Measurements from ENCODE around the gene LDLRAD4. TPM values are rescaled to one million over a fixed set of nuclear protein-coding genes. Genes with fewer than 3 reads are reported as not detected.
A peak's percentile ranks its signal among the peaks of the same experiment; 100 is the strongest.

Gene LDLRAD4
- total RNA-seq, 6 donors from 2014 or later: 19.5 to 26.6 (median 24.4) TPM

DNA sequence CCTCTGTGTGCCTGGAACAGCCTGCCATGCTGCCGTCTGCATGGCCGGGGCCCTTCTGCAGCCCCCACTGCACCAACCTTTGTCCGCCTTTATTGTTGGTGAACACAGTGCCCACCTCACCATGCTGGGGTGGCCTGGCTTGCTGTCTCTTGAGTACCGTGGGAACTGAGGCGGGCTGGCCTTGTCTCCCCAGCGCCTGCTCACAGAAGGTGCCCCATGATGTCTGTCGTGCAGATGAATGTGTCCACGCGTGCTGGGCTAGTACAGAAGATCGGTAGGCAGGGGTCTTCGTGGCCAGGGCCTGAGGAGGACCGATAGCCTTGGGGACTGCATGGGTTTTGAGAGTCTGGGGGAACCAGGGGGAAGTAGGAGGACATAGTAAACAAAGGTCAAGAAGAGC lies 242.4 kb downstream of the LDLRAD4 start:
- Histone ChIP-seq H3K4me3 (no peak overlapping the region), H3K27ac (no peak overlapping the region), H3K27me3 (no peaks in the 10 kb centered on the region), H3K36me3 (no peaks in the 10 kb centered on the region), H3K9me3 (no peaks in the 10 kb centered on the region), H3K4me1 (peaks cover 12 to 18% (median 17%) of the 10 kb centered on the region in 4 donors)
- DNase-seq (no peak), ATAC-seq (ENCODE audit: low FRiP score in 2 of 2) (no peak)
- 88 to 97% methylated on average over 12 of the region's 12 CpGs for WGBS, 2 donors
- TF ChIP-seq POLR2A (IDR thresholded peaks at IDR 0.05) (no peak), EP300 (IDR thresholded peaks at IDR 0.05) (no peak), POLR2AphosphoS5 (IDR thresholded peaks at IDR 0.05) (no peak)
- TF ChIP-seq, protein P1, sequence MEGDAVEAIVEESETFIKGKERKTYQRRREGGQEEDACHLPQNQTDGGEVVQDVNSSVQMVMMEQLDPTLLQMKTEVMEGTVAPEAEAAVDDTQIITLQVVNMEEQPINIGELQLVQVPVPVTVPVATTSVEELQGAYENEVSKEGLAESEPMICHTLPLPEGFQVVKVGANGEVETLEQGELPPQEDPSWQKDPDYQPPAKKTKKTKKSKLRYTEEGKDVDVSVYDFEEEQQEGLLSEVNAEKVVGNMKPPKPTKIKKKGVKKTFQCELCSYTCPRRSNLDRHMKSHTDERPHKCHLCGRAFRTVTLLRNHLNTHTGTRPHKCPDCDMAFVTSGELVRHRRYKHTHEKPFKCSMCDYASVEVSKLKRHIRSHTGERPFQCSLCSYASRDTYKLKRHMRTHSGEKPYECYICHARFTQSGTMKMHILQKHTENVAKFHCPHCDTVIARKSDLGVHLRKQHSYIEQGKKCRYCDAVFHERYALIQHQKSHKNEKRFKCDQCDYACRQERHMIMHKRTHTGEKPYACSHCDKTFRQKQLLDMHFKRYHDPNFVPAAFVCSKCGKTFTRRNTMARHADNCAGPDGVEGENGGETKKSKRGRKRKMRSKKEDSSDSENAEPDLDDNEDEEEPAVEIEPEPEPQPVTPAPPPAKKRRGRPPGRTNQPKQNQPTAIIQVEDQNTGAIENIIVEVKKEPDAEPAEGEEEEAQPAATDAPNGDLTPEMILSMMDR (IDR thresholded peaks at IDR 0.05): no peak

DNA sequence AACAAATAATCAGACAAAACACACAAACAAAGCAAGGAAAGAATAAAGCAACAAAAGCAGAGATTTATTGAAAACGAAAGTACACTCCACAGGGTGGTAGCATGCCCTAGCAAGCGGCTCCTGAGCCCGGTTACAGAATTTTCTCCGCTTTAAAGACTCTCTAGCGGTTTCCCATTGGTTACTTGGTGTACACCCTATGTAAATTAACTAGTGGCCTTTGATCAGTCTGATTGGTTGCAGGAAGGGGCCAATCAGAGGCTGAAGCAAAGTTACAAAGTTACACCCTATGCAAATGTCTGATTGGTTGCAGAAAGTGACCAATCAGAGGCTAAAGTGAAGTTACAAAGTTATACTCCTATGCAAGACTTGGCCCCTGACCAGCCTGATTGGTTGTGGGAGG lies 242.9 kb downstream of the LDLRAD4 start:
- H3K36me3 ChIP-seq: no peaks in the 10 kb centered on the region
- no peaks in the 10 kb centered on the region for H3K9me3 ChIP-seq
- ATAC-seq (ENCODE audit: low FRiP score in 2 of 2) (no peak), DNase-seq (no peak)
- TF ChIP-seq, protein P1 (IDR thresholded peaks at IDR 0.05): no peak
- TF ChIP-seq EP300 (IDR thresholded peaks at IDR 0.05) (no peak), POLR2A (IDR thresholded peaks at IDR 0.05) (no peak), POLR2AphosphoS5 (IDR thresholded peaks at IDR 0.05) (no peak)
- H3K4me1 ChIP-seq: peaks cover 16 to 21% (median 19%) of the 10 kb centered on the region in 4 donors
- H3K27ac ChIP-seq: no peak overlapping the region
- H3K4me3 ChIP-seq: no peak overlapping the region
- WGBS, 2 donors: 90 to 91% methylated on average over 5 of the region's 5 CpGs
- no peaks in the 10 kb centered on the region for H3K27me3 ChIP-seq

DNA sequence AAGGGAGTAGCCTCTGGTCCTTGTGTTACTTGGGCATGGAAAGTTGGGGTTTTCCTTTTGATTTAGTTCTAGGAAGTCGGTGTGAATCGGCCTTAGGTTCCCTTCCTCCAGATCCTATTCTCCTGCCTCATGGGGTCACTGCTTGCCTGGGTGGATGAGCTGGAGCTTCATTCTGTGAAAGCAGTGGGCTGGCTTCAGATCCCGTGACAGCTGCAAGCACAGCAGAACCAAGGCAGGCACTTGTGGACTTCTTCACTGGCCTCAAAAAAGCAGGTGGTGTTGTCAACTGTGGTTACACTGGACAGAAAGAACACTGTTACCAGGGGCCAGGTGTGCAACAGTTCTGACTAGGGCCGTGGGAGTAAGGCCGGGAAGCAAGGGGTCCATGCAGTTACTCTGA lies 243.4 kb downstream of the LDLRAD4 start:
- DNase-seq (no peak), ATAC-seq (ENCODE audit: low FRiP score in 2 of 2) (no peak)
- Histone ChIP-seq H3K27me3 (no peaks in the 10 kb centered on the region), H3K4me1 (peaks cover 16 to 25% (median 21%) of the 10 kb centered on the region in 4 donors), H3K9me3 (no peaks in the 10 kb centered on the region), H3K27ac (no peak overlapping the region), H3K36me3 (no peaks in the 10 kb centered on the region), H3K4me3 (no peak overlapping the region)
- no peak for TF ChIP-seq POLR2A (IDR thresholded peaks at IDR 0.05)
- TF ChIP-seq, protein P1 (IDR thresholded peaks at IDR 0.05): no peak
- TF ChIP-seq POLR2AphosphoS5 (IDR thresholded peaks at IDR 0.05): no peak
- TF ChIP-seq EP300 (IDR thresholded peaks at IDR 0.05): no peak
- 81 to 88% methylated on average over 5 of the region's 5 CpGs for WGBS, 2 donors

DNA sequence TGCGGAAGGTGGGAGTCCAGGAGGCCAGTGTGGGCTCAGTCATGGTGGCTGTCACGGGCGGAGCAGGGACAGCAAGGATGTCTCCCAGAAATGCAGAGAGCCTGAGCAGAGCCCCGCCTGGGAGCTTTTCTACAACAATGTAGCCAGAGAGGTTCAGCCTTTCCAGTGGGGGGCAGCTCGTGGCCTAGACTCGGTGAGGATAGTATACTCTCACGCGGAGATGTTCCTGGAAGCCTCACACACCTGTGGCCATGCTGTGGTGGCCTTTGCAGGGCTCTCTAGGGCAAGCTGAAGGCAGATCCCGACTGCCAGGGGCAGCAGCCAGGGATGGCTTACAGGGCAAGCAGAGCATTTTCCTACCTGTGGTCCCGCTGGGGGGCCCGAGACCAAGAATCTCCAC lies 244.1 kb downstream of the LDLRAD4 start:
- H3K9me3 ChIP-seq: no peaks in the 10 kb centered on the region
- DNase-seq: no peak
- H3K36me3 ChIP-seq: no peaks in the 10 kb centered on the region
- ATAC-seq (ENCODE audit: low FRiP score in 2 of 2): no peak
- H3K4me3 ChIP-seq: no peak overlapping the region
- WGBS, 2 donors: 83 to 92% methylated on average over 10 to 11 of the region's 11 CpGs
- no peak for TF ChIP-seq POLR2A (IDR thresholded peaks at IDR 0.05)
- no peak for TF ChIP-seq POLR2AphosphoS5 (IDR thresholded peaks at IDR 0.05)
- no peak for TF ChIP-seq EP300 (IDR thresholded peaks at IDR 0.05)
- TF ChIP-seq, protein P1 (IDR thresholded peaks at IDR 0.05): no peak
- H3K27me3 ChIP-seq: no peaks in the 10 kb centered on the region
- H3K27ac ChIP-seq: no peak overlapping the region
- H3K4me1 ChIP-seq: peaks cover 16 to 25% (median 21%) of the 10 kb centered on the region in 4 donors

DNA sequence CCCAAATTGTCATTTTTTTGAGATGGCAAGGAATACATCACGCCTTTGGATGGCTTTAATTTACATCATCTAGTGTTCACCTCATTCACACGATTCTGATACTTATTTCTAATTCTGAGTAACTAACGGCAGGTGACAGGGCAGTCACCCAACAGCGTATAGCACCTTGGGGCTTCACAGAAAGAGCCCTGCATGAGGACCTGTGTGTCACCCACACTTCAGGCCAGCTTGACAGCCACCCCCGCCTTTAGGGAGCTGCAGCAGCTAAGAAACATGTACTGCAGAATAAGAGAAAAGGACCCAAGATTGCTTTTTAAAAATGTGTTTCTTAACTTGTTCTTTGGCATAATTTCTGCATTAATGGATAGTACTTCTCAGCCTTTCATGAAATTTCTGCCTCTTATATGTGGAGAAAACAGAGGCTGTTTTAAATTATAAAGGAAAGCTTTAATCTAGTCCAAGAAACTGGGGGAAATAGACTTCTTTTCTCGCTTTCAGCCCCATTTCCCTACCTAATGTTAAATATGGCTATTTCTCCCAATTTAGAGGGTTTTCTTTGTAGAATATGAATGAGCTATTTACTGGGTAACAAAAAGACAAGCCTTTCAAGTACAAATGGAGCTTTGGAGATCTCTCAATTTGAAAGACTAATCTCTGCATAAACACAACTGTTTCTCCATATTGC lies 245.1 kb downstream of the LDLRAD4 start:
- Histone ChIP-seq H3K36me3 (no peaks in the 10 kb centered on the region), H3K4me1 (peaks cover 16 to 25% (median 21%) of the 10 kb centered on the region in 4 donors), H3K9me3 (no peaks in the 10 kb centered on the region), H3K4me3 (no peak overlapping the region), H3K27me3 (no peaks in the 10 kb centered on the region), H3K27ac (peak overlapping the region in 1 of 4 donors; percentile 76)
- 85 to 86% methylated on average over 6 of the region's 6 CpGs for WGBS, 2 donors
- no peak for DNase-seq
- TF ChIP-seq EP300 (IDR thresholded peaks at IDR 0.05) (no peak), POLR2A (IDR thresholded peaks at IDR 0.05) (no peak), POLR2AphosphoS5 (IDR thresholded peaks at IDR 0.05) (no peak)
- TF ChIP-seq, protein P1 (IDR thresholded peaks at IDR 0.05): no peak
- no peak for ATAC-seq (ENCODE audit: low FRiP score in 2 of 2)

Measured in upper lobe of left lung (tissue), 6 donors.